HEK293 (cell line): Measurements from ENCODE around the gene RRP1.

Experiments
- CTCF ChIP-seq: fragments of 450-650 bp; formaldehyde crosslinking; IDR thresholded peaks from 2 replicates; pipeline ENCODE4 v1.5.1; 2016; ENCODE audit warnings: missing biosample characterization, missing genetic modification characterization
- GLI4 ChIP-seq: fragments of 450-650 bp; formaldehyde crosslinking; IDR thresholded peaks from 2 replicates; pipeline ENCODE4 v1.5.1; 2016; ENCODE audit warnings: missing biosample characterization, missing genetic modification characterization
- GLIS2 ChIP-seq: fragments of 450-650 bp; formaldehyde crosslinking; IDR thresholded peaks from 2 replicates; pipeline ENCODE4 v1.5.1; 2016; ENCODE audit warnings: missing biosample characterization, missing genetic modification characterization
- HOXA7 ChIP-seq: sonication (generic); formaldehyde crosslinking; IDR thresholded peaks from 2 replicates; pipeline ENCODE4 v1.8.1; 2022; ENCODE audit warnings: missing genetic modification reagents, borderline replicate concordance
- MEIS1 ChIP-seq: sonication (generic); formaldehyde crosslinking; IDR thresholded peaks from 2 replicates; pipeline ENCODE4 v1.8.1; 2022; ENCODE audit warnings: missing genetic modification reagents, mild to moderate bottlenecking, borderline replicate concordance
- REST ChIP-seq: fragments of 450-650 bp; formaldehyde crosslinking; IDR thresholded peaks from 2 replicates; pipeline ENCODE4 v1.5.1; 2016; ENCODE audit warnings: missing biosample characterization, missing genetic modification characterization
- ZBTB21 ChIP-seq: fragments of 450-650 bp; formaldehyde crosslinking; IDR thresholded peaks from 2 replicates; pipeline ENCODE4 v1.5.1; 2017; ENCODE audit warnings: missing biosample characterization, missing genetic modification characterization
- ZNF138 ChIP-seq: fragments of 450-650 bp; formaldehyde crosslinking; IDR thresholded peaks from 2 replicates; pipeline ENCODE4 v1.5.1; 2016; ENCODE audit warnings: missing biosample characterization, missing genetic modification characterization, borderline replicate concordance
- ZNF266 ChIP-seq: fragments of 450-650 bp; formaldehyde crosslinking; IDR thresholded peaks from 2 replicates; pipeline ENCODE4 v1.5.1; 2016; ENCODE audit warnings: missing biosample characterization, missing genetic modification characterization, low read depth
- ZNF747 ChIP-seq: fragments of 450-650 bp; formaldehyde crosslinking; IDR thresholded peaks from 2 replicates; pipeline ENCODE4 v1.5.1; 2016; ENCODE audit warnings: missing biosample characterization, missing genetic modification characterization
- ZNF830 ChIP-seq: fragments of 450-650 bp; IDR thresholded peaks from 2 replicates; pipeline ENCODE4 v1.5.0; 2018; ENCODE audit warnings: missing biosample characterization, missing genetic modification characterization, low read depth, mild to moderate bottlenecking, moderate library complexity

- no peak for TF ChIP-seq HOXA7 (CRISPR knock-in tag)
- TF ChIP-seq REST = no peak
- no peak for TF ChIP-seq CTCF (tag by site-specific recombination)
- no peak for TF ChIP-seq ZBTB21 (tag by site-specific recombination)
- no peak for TF ChIP-seq ZNF266 (tag by site-specific recombination)
- no peak for TF ChIP-seq GLIS2 (tag by site-specific recombination)
- TF ChIP-seq MEIS1 (CRISPR knock-in tag) = no peak
- TF ChIP-seq ZNF747 = no peak
- TF ChIP-seq ZNF830 = no peak
- TF ChIP-seq ZNF138 (tag by site-specific recombination) = no peak
- TF ChIP-seq GLI4 (tag by site-specific recombination) = no peak
Observed at GRCh38 chr21:43758811-43759210, 30.6 kb upstream of the RRP1 start.
